Type B pancreatic cell (in vitro differentiated cells): ENCODE results near the gene NEK9. TPM values are rescaled to one million over a fixed set of nuclear protein-coding genes. Genes with fewer than 3 reads are reported as not detected.
"Not testable (repeated sequence)": the region's sequence is repeated elsewhere in the genome, so short reads cannot be mapped to it uniquely, and the experiment has no call there.

Experiments used
- DNase-seq: peaks from one replicate; pipeline ENCODE4 v3.0.0; 2021; ENCODE audit warnings: mixed read lengths; ENCODE audit not compliant: unreplicated experiment; ENCODE audit errors: extremely low spot score
- H3K27ac Mint-ChIP-seq: 2 replicates; pipeline ENCODE4 v1.8.0; 2021; ENCODE audit warnings: mild to moderate bottlenecking, mixed read lengths
- H3K27me3 Mint-ChIP-seq: 2 replicates; pipeline ENCODE4 v1.8.0; 2021; ENCODE audit warnings: mixed read lengths
- H3K36me3 Mint-ChIP-seq: 2 replicates; pipeline ENCODE4 v1.8.0; 2021; ENCODE audit warnings: mixed read lengths
- H3K4me1 Mint-ChIP-seq: one replicate; pipeline ENCODE4 v1.8.0; 2021; ENCODE audit warnings: mixed read lengths; ENCODE audit not compliant: unreplicated experiment
- H3K4me3 Mint-ChIP-seq: 2 replicates; pipeline ENCODE4 v1.8.0; 2021; ENCODE audit warnings: mild to moderate bottlenecking, mixed read lengths
- H3K9me3 Mint-ChIP-seq: 2 replicates; pipeline ENCODE4 v1.8.0; 2021; ENCODE audit warnings: mixed read lengths
- CTCF ChIP-seq: fragments of 200-600 bp; sonication (generic); conservative IDR thresholded peaks from 2 replicates; pipeline ENCODE4 v1.5.0; 2021; ENCODE audit warnings: antibody characterized with exemption, mild to moderate bottlenecking
- total RNA-seq: library from RNA; stranded (reverse); gene quantifications from 2 replicates; pipeline ENCODE4 v1.2.1, GENCODE V29; 2021; ENCODE audit warnings: low replicate concordance

The NEK9 gene
- total RNA-seq, 1 donor from 2014 or later, result 117 TPM

GRCh38 chr14:75069121-75069810, 57.6 kb downstream of the NEK9 start, which contains the start of gene ZC2HC1C:
TSS of gene ZC2HC1C (plus strand) at chr14:75069641. CDS start at chr14:75070574, 933 bp downstream.
- Mint-ChIP-seq H3K4me1 (peaks cover 10% of the 10 kb centered on the region), H3K9me3 (no peaks in the 10 kb centered on the region), H3K4me3 (no peak within 1 kb of the TSS), H3K27me3 (no peaks in the 10 kb centered on the region), H3K27ac (peak within 1 kb of the TSS; percentile 96), H3K36me3 (no peaks in the 10 kb centered on the region)
- TF ChIP-seq CTCF, result no peak
- peak; percentile 90 for DNase-seq

DNA sequence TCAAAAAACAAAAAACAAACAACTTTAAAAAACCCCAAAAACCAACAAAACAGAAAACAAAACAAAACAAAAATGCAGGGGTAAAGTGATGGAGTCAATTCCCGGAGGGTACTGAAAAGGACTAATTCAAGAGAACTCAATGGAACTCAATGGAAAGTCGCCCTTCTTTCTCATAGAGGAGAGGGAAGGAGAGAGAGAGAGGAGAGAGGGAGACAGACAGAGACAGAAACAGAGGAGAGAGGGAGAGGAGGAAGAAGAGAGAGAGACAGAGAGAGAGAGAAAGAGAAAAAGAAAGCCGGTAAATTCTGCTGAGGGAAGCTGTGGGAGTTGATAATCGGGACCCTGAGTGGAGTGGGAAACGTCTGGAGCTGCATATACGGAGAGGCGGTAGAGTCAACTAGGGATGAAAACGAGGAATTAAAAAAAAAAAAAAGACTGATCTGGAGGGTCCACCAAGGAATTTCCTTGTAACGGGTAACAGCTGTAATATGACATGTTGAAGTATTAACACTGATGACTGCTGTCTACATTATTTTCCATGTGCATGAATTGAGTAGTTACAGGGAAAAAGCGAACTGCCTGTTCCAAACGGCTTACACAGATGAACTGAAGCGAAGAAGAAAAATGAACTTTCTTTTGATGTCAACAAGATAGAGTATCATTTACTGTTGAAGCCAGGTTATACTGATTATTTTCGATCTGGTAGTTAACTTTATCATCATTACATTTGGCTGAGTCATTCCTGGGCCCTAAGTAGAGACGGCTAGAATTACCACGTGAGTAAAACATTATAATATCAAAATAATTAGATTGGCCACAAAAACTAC, 58.3 kb downstream of the NEK9 start:
- H3K36me3 Mint-ChIP-seq, result no peaks in the 10 kb centered on the region

GRCh38 chr14:75067765-75068164, 59.1 kb downstream of the NEK9 start:
- not testable (repeated sequence) for H3K27me3 Mint-ChIP-seq, H3K36me3 Mint-ChIP-seq, H3K27ac Mint-ChIP-seq, H3K9me3 Mint-ChIP-seq, DNase-seq, H3K4me3 Mint-ChIP-seq
- peaks cover 25% of the 10 kb centered on the region for H3K4me1 Mint-ChIP-seq

More for the DNA sequence above, 58.3 kb downstream of the NEK9 start:
- TF ChIP-seq CTCF, result no peak
- Mint-ChIP-seq H3K9me3 (no peaks in the 10 kb centered on the region), H3K4me3 (no peak overlapping the region), H3K27me3 (no peaks in the 10 kb centered on the region), H3K4me1 (peaks cover 18% of the 10 kb centered on the region), H3K27ac (no peak overlapping the region)
- DNase-seq, result no peak

- no peaks in the 10 kb centered on the region for H3K27me3 Mint-ChIP-seq
- DNase-seq, result no peak
- TF ChIP-seq CTCF, result no peak
Measured at GRCh38 chr14:75067212-75067611, 59.6 kb downstream of the NEK9 start.

GRCh38 chr14:75066691-75067090, 60.2 kb downstream of the NEK9 start:
- DNase-seq, result no peak
- no peak for TF ChIP-seq CTCF
- no peaks in the 10 kb centered on the region for H3K36me3 Mint-ChIP-seq
- H3K27me3 Mint-ChIP-seq, result no peaks in the 10 kb centered on the region
- no peak overlapping the region for H3K4me3 Mint-ChIP-seq
- no peaks in the 10 kb centered on the region for H3K9me3 Mint-ChIP-seq
- peaks cover 26% of the 10 kb centered on the region for H3K4me1 Mint-ChIP-seq
- H3K27ac Mint-ChIP-seq, result no peak overlapping the region

More at GRCh38 chr14:75067212-75067611, 59.6 kb downstream of the NEK9 start:
- Mint-ChIP-seq H3K4me1 (peaks cover 26% of the 10 kb centered on the region), H3K9me3 (no peaks in the 10 kb centered on the region), H3K36me3 (no peaks in the 10 kb centered on the region), H3K27ac (no peak overlapping the region), H3K4me3 (no peak overlapping the region)

DNA sequence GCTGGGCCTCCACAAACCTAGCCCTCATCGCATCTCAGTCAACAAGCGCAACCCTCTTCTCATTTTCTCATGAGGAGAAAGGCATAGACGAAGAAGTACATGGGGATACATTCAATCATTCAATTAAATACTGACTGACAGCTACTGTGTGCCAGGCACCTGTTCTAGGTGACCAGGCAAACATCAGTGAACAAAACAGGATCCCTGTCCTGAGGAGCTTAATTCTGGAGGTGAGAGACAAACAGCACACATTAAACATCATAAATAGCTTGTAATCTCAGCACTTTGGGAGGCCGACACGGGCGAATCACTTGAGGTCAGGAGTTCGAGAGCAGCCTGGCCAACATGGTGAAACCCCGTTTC, 62.7 kb downstream of the NEK9 start:
- H3K36me3 Mint-ChIP-seq, result peaks cover 9% of the 10 kb centered on the region
- H3K27ac Mint-ChIP-seq, result peak overlapping the region; percentile 89
- DNase-seq, result no peak
- H3K9me3 Mint-ChIP-seq, result no peaks in the 10 kb centered on the region
- H3K4me3 Mint-ChIP-seq, result peak overlapping the region; percentile 99
- peaks cover 16% of the 10 kb centered on the region for H3K4me1 Mint-ChIP-seq
- no peaks in the 10 kb centered on the region for H3K27me3 Mint-ChIP-seq
- TF ChIP-seq CTCF, result no peak
